DOHH2 (cell line): Measurements from ENCODE around the gene KPNB1.
"Not testable (repeated sequence)": the region's sequence is repeated elsewhere in the genome, so short reads cannot be mapped to it uniquely, and the experiment has no call there.

Experiments
- H3F3A ChIP-seq: fragments of 200-600 bp; sonication (generic), shearing (Covaris generic); 2 replicates; pipeline ENCODE4 v1.6.0; 2016; ENCODE audit warnings: antibody characterized with exemption, mild to moderate bottlenecking; ENCODE audit not compliant: control insufficient read depth, insufficient read depth
- H3K27ac ChIP-seq: fragments of 200-600 bp; sonication (generic); 2 replicates; pipeline ENCODE4 v1.5.1; 2014; ENCODE audit warnings: low read depth, mild to moderate bottlenecking, low read length, moderate library complexity
- H3K27me3 ChIP-seq: fragments of 200-600 bp; sonication (generic); 2 replicates; pipeline ENCODE4 v1.6.1; 2014; ENCODE audit warnings: mild to moderate bottlenecking, low read length, mixed read lengths; ENCODE audit not compliant: control insufficient read depth
- H3K36me3 ChIP-seq: fragments of 200-600 bp; sonication (generic); 2 replicates; pipeline ENCODE4 v1.6.1; 2014; ENCODE audit warnings: mild to moderate bottlenecking, low read length, moderate library complexity, mixed read lengths; ENCODE audit not compliant: control insufficient read depth
- H3K4me1 ChIP-seq: fragments of 200-600 bp; sonication (generic); 2 replicates; pipeline ENCODE4 v1.6.1; 2014; ENCODE audit warnings: mild to moderate bottlenecking, low read length, mixed read lengths; ENCODE audit not compliant: control insufficient read depth
- H3K4me2 ChIP-seq: fragments of 200-600 bp; sonication (generic); 2 replicates; pipeline ENCODE4 v1.6.0; 2014; ENCODE audit warnings: mild to moderate bottlenecking, low read length, moderate library complexity
- H3K4me3 ChIP-seq: fragments of 200-600 bp; sonication (generic); 2 replicates; pipeline ENCODE4 v1.5.1; 2014; ENCODE audit warnings: mild to moderate bottlenecking, low read length, mixed read lengths
- H3K79me2 ChIP-seq: fragments of 200-600 bp; sonication (generic); 2 replicates; pipeline ENCODE4 v1.6.1; 2014; ENCODE audit warnings: mild to moderate bottlenecking, low read length, mixed read lengths; ENCODE audit not compliant: control insufficient read depth
- H3K9me2 ChIP-seq: fragments of 200-600 bp; sonication (generic); replicated peaks from 2 replicates; pipeline ENCODE4 v1.6.1; 2014; ENCODE audit warnings: mild to moderate bottlenecking, low read length, mixed read lengths; ENCODE audit not compliant: control insufficient read depth
- H3K9me3 ChIP-seq: fragments of 200-600 bp; sonication (generic); 2 replicates; pipeline ENCODE4 v1.6.1; 2014; ENCODE audit warnings: antibody characterized with exemption, low read length, mixed read lengths; ENCODE audit not compliant: control insufficient read depth, insufficient read depth
- H4K20me1 ChIP-seq: fragments of 200-600 bp; sonication (generic); 2 replicates; pipeline ENCODE4 v1.6.0; 2014; ENCODE audit warnings: low read depth, mild to moderate bottlenecking, antibody characterized with exemption, low read length, moderate library complexity; ENCODE audit not compliant: control insufficient read depth, insufficient read depth
- EZH2phosphoT487 ChIP-seq: fragments of 200-600 bp; sonication (generic); IDR thresholded peaks from 2 replicates; pipeline ENCODE4 v1.6.1; 2017; ENCODE audit warnings: borderline replicate concordance, mild to moderate bottlenecking, antibody characterized with exemption, low read length, moderate library complexity, mixed read lengths
- TF ChIP-seq, protein P1 (sequence below): fragments of 200-600 bp; sonication (generic); IDR thresholded peaks from one replicate; pipeline ENCODE4 v1.5.1; 2014; ENCODE audit warnings: antibody characterized with exemption, mild to moderate bottlenecking, low read depth, low read length; ENCODE audit not compliant: poor library complexity, severe bottlenecking

Gene KPNB1

GRCh38 chr17:47678196-47678595 is 28.5 kb downstream of the KPNB1 start:
- Histone ChIP-seq H3K79me2 (peaks cover 17% of the 10 kb centered on the region), H3K9me2 (no peaks in the 10 kb centered on the region), H3F3A (peaks cover 42% of the 10 kb centered on the region), H4K20me1 (peaks cover 13% of the 10 kb centered on the region; the same call in 1 of the 2 replicates), H3K27me3 (no peaks in the 10 kb centered on the region), H3K27ac (no peak overlapping the region), H3K4me2 (no peak overlapping the region), H3K36me3 (peaks cover 95% of the 10 kb centered on the region), H3K4me1 (no peaks in the 10 kb centered on the region), H3K4me3 (no peak overlapping the region), H3K9me3 (no peaks in the 10 kb centered on the region)
- TF ChIP-seq, protein P1, sequence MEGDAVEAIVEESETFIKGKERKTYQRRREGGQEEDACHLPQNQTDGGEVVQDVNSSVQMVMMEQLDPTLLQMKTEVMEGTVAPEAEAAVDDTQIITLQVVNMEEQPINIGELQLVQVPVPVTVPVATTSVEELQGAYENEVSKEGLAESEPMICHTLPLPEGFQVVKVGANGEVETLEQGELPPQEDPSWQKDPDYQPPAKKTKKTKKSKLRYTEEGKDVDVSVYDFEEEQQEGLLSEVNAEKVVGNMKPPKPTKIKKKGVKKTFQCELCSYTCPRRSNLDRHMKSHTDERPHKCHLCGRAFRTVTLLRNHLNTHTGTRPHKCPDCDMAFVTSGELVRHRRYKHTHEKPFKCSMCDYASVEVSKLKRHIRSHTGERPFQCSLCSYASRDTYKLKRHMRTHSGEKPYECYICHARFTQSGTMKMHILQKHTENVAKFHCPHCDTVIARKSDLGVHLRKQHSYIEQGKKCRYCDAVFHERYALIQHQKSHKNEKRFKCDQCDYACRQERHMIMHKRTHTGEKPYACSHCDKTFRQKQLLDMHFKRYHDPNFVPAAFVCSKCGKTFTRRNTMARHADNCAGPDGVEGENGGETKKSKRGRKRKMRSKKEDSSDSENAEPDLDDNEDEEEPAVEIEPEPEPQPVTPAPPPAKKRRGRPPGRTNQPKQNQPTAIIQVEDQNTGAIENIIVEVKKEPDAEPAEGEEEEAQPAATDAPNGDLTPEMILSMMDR = no peak
- no peak for TF ChIP-seq EZH2phosphoT487

DNA sequence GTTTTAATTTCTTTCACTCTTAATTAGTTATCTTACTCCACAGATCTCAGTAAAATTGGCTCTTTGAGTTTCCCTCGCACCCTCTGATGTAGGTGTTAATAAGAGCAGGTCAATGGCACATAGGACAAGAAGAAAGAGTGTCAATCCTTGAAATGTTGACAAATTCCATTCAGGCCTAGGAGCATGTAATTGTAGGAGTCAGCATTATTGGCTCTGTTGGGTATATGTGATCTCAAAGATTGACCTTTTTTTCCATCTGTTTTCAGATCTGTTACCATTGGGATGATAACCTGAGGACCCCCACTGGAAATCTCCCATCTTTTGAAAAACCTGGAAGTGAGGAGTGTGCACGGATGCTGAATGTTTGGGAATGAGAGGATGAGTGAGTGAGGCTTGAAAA is 32.4 kb downstream of the KPNB1 start:
- TF ChIP-seq, protein P1 = no peak
- TF ChIP-seq EZH2phosphoT487 = no peak
- H3K4me3 ChIP-seq = no peak overlapping the region
- no peaks in the 10 kb centered on the region for H3K9me2 ChIP-seq
- H3K9me3 ChIP-seq = no peaks in the 10 kb centered on the region
- H3K4me1 ChIP-seq = no peaks in the 10 kb centered on the region
- 0 out of 2 replicates have a peak, but pooled peaks cover 3% of the 10 kb centered on the region for H3K79me2 ChIP-seq
- H3K27ac ChIP-seq = no peak overlapping the region
- peaks cover 9% of the 10 kb centered on the region; the same call in 1 of the 2 replicates for H4K20me1 ChIP-seq
- peaks cover 88% of the 10 kb centered on the region for H3K36me3 ChIP-seq
- H3F3A ChIP-seq = peaks cover 64% of the 10 kb centered on the region
- H3K27me3 ChIP-seq = no peaks in the 10 kb centered on the region
- H3K4me2 ChIP-seq = no peak overlapping the region

DNA sequence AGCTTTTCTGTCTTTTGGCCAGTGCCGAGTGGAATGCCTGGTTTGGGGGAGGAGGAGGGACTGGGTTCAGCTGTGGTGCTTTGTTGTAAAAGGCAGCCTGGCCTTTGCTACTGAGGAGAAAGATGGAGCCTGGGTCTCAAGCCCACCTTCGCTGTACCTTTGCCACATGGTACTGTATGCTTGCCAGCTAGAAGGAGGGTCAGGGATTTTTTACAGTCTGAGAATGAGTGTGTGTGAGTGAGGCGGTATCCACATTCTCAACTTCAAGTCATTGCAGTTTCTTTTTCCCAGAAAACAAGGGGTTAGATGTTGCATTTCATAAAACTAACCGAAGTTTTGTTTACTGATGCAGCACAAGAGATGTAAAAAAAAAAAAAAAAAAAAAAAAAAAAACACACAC is 33.0 kb downstream of the KPNB1 start:
- H3F3A ChIP-seq = peaks cover 67% of the 10 kb centered on the region
- peaks cover 82% of the 10 kb centered on the region for H3K36me3 ChIP-seq
- H3K27me3 ChIP-seq, H3K9me2 ChIP-seq, H3K9me3 ChIP-seq, H3K4me3 ChIP-seq, H4K20me1 ChIP-seq, H3K27ac ChIP-seq, H3K4me2 ChIP-seq, H3K79me2 ChIP-seq, H3K4me1 ChIP-seq: not testable (repeated sequence)

DNA sequence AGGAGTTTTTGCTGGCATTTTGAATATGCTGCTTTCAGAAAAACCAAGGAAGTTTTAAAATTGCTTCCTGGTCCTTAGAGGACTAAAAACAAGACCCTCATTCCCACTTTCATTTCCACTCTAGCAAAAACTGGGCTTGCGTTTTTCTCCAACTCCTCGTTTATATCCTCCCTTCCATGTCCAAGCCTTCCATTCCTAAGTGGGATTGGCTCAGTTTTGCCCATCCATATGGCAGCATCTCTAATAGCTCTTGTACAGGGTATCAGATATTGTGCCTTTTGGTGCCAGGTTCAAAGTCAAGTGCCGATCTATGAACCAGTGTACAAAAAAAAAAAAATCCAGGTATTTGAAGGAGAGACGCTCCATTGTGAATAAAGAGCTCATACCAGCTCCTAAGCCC is 34.3 kb downstream of the KPNB1 start:
- Histone ChIP-seq H3K9me3 (no peaks in the 10 kb centered on the region), H3K27ac (no peak overlapping the region), H3K4me1 (no peaks in the 10 kb centered on the region), H3K79me2 (no peaks in the 10 kb centered on the region), H3K4me2 (no peak overlapping the region), H3K36me3 (peaks cover 70% of the 10 kb centered on the region), H3K9me2 (no peaks in the 10 kb centered on the region), H3F3A (peaks cover 67% of the 10 kb centered on the region), H3K4me3 (no peak overlapping the region), H4K20me1 (peaks cover 6% of the 10 kb centered on the region; the same call in 1 of the 2 replicates), H3K27me3 (no peaks in the 10 kb centered on the region)
- TF ChIP-seq, protein P1 = no peak
- no peak for TF ChIP-seq EZH2phosphoT487
